Measurements from ENCODE around the gene CD84. TPM values are rescaled to one million over a fixed set of nuclear protein-coding genes. Genes with fewer than 3 reads are reported as not detected.
A peak's percentile ranks its signal among the peaks of the same experiment; 100 is the strongest.
"Not testable (repeated sequence)": the region's sequence is repeated elsewhere in the genome, so short reads cannot be mapped to it uniquely, and the experiment has no call there.

Gene CD84
- total RNA-seq, 1 donor from 2014 or later, result not detected

- Histone ChIP-seq H3K4me3 (ENCODE audit: low read depth, low read length) (no peak overlapping the region), H3K36me3 (ENCODE audit: control insufficient read depth, insufficient read depth, low read length) (no peaks in the 10 kb centered on the region), H3K27me3 (ENCODE audit: control insufficient read depth, insufficient read depth, low read length) (peaks cover 2% of the 10 kb centered on the region)
- no peak for DNase-seq (ENCODE audit: low read depth)
- no peak for TF ChIP-seq CTCF (IDR thresholded peaks at IDR 0.05; ENCODE audit: insufficient read depth, low read length, poor library complexity, severe bottlenecking)
Measured at GRCh38 chr1:160499631-160500030, 79.7 kb downstream of the CD84 start.

GRCh38 chr1:160498301-160499065, 80.8 kb downstream of the CD84 start:
- DNase-seq (ENCODE audit: low read depth); H3K27me3 ChIP-seq (ENCODE audit: control insufficient read depth, insufficient read depth, low read length); H3K36me3 ChIP-seq (ENCODE audit: control insufficient read depth, insufficient read depth, low read length); H3K4me3 ChIP-seq (ENCODE audit: low read depth, low read length): not testable (repeated sequence)

GRCh38 chr1:160496334-160496733, 83.0 kb downstream of the CD84 start:
- no peak for DNase-seq (ENCODE audit: low read depth)
- H3K27me3 ChIP-seq (ENCODE audit: control insufficient read depth, insufficient read depth, low read length), result no peaks in the 10 kb centered on the region
- TF ChIP-seq CTCF (IDR thresholded peaks at IDR 0.05; ENCODE audit: insufficient read depth, low read length, poor library complexity, severe bottlenecking), result no peak
- H3K4me3 ChIP-seq (ENCODE audit: low read depth, low read length), result no peak overlapping the region
- no peaks in the 10 kb centered on the region for H3K36me3 ChIP-seq (ENCODE audit: control insufficient read depth, insufficient read depth, low read length)

GRCh38 chr1:160494620-160495019, 84.7 kb downstream of the CD84 start:
- Histone ChIP-seq H3K27me3 (ENCODE audit: control insufficient read depth, insufficient read depth, low read length) (no peaks in the 10 kb centered on the region), H3K4me3 (ENCODE audit: low read depth, low read length) (no peak overlapping the region), H3K36me3 (ENCODE audit: control insufficient read depth, insufficient read depth, low read length) (no peaks in the 10 kb centered on the region)
- DNase-seq (ENCODE audit: low read depth), result no peak
- TF ChIP-seq CTCF (IDR thresholded peaks at IDR 0.05; ENCODE audit: insufficient read depth, low read length, poor library complexity, severe bottlenecking), result peak; percentile 49

GRCh38 chr1:160492617-160493016, 86.7 kb downstream of the CD84 start:
- no peak overlapping the region for H3K4me3 ChIP-seq (ENCODE audit: low read depth, low read length)
- no peak for TF ChIP-seq CTCF (IDR thresholded peaks at IDR 0.05; ENCODE audit: insufficient read depth, low read length, poor library complexity, severe bottlenecking)
- H3K36me3 ChIP-seq (ENCODE audit: control insufficient read depth, insufficient read depth, low read length), result no peaks in the 10 kb centered on the region
- no peak for DNase-seq (ENCODE audit: low read depth)
- no peaks in the 10 kb centered on the region for H3K27me3 ChIP-seq (ENCODE audit: control insufficient read depth, insufficient read depth, low read length)

GRCh38 chr1:160491981-160492380, 87.3 kb downstream of the CD84 start:
- no peak for TF ChIP-seq CTCF (IDR thresholded peaks at IDR 0.05; ENCODE audit: insufficient read depth, low read length, poor library complexity, severe bottlenecking)
- Histone ChIP-seq H3K27me3 (ENCODE audit: control insufficient read depth, insufficient read depth, low read length) (no peaks in the 10 kb centered on the region), H3K36me3 (ENCODE audit: control insufficient read depth, insufficient read depth, low read length) (no peaks in the 10 kb centered on the region), H3K4me3 (ENCODE audit: low read depth, low read length) (no peak overlapping the region)
- no peak for DNase-seq (ENCODE audit: low read depth)

Other genes starting within 250 kb of the CD84 start
- gene COPA, start 236.2 kb downstream of the CD84 start, total RNA-seq, result 130 and 152 TPM in 2 replicates
- gene NCSTN, start 236.1 kb downstream of the CD84 start, total RNA-seq, result 71.9 and 91.3 TPM in 2 replicates
- 0.08 TPM in 1 of 2 replicates, not detected in the other for gene NHLH1, start 212.4 kb downstream of the CD84 start, total RNA-seq
- gene VANGL2, start 178.9 kb downstream of the CD84 start, total RNA-seq, result 17.0 and 18.2 TPM in 2 replicates
- gene SLAMF6, start 56.2 kb downstream of the CD84 start, total RNA-seq, result not detected in 2 replicates
- gene SLAMF1, start 67.5 kb upstream of the CD84 start, total RNA-seq, result not detected in 2 replicates
- gene CD48, start 132.3 kb upstream of the CD84 start, total RNA-seq, result not detected in 2 replicates
- 0.08 and 0.21 TPM in 2 replicates for gene SLAMF7, start 159.8 kb upstream of the CD84 start, total RNA-seq
- gene LY9, start 216.7 kb upstream of the CD84 start, total RNA-seq, result not detected in 2 replicates

Data from kidney epithelial cell (primary cell).